ENCODE data around the gene GPR89A.

The GPR89A gene

DNA sequence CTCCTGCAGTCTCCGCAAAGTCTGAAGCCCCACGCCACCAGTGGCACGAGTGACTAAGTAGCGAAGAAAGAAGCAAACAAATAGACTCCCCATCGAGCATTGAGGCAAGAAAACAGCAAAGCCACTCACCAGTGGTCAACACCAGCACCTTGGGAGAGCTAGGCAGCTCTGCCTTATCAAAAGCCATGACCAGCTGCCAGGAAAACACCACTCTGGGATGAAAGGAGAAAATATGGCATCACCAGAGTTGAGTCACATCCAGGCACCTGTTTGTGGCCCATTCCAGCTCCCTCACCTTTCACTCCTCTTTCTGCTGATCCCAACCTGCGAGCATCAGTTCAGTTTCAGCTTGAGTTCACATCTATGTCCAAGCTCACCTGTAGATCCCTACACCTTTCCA is 82.1 kb downstream of the GPR89A start:
- Histone ChIP-seq H3K79me2 (ENCODE audit: insufficient read depth, low read length) (no peaks in the 10 kb centered on the region), H3K27me3 (ENCODE audit: insufficient read depth, low read length) (no peaks in the 10 kb centered on the region), H3K4me1 (ENCODE audit: insufficient read depth, low read length, severe bottlenecking) (no peaks in the 10 kb centered on the region), H3F3A (ENCODE audit: insufficient read depth, low read length) (no peaks in the 10 kb centered on the region), H3K36me3 (ENCODE audit: insufficient read depth, low read length) (no peaks in the 10 kb centered on the region), H3K9me3 (ENCODE audit: low read length) (no peaks in the 10 kb centered on the region), H3K4me3 (ENCODE audit: low read depth, low read length, poor library complexity, severe bottlenecking) (no peak overlapping the region), H3K9me2 (ENCODE audit: low read depth, low read length) (no peaks in the 10 kb centered on the region), H4K20me1 (ENCODE audit: insufficient read depth, low read length) (no peaks in the 10 kb centered on the region), H3K27ac (ENCODE audit: low read depth, low read length, poor library complexity, severe bottlenecking) (no peak overlapping the region), H2AFZ (ENCODE audit: low read length) (no peak overlapping the region), H3K4me2 (ENCODE audit: low read length) (no peak overlapping the region), H3K9ac (ENCODE audit: low read length) (no peak overlapping the region)
- no peak for TF ChIP-seq EZH2 (IDR thresholded peaks at IDR 0.05; ENCODE audit: borderline replicate concordance, low read length)
- TF ChIP-seq, protein P1, sequence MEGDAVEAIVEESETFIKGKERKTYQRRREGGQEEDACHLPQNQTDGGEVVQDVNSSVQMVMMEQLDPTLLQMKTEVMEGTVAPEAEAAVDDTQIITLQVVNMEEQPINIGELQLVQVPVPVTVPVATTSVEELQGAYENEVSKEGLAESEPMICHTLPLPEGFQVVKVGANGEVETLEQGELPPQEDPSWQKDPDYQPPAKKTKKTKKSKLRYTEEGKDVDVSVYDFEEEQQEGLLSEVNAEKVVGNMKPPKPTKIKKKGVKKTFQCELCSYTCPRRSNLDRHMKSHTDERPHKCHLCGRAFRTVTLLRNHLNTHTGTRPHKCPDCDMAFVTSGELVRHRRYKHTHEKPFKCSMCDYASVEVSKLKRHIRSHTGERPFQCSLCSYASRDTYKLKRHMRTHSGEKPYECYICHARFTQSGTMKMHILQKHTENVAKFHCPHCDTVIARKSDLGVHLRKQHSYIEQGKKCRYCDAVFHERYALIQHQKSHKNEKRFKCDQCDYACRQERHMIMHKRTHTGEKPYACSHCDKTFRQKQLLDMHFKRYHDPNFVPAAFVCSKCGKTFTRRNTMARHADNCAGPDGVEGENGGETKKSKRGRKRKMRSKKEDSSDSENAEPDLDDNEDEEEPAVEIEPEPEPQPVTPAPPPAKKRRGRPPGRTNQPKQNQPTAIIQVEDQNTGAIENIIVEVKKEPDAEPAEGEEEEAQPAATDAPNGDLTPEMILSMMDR (IDR thresholded peaks at IDR 0.05; ENCODE audit: low read length), result no peak

DNA sequence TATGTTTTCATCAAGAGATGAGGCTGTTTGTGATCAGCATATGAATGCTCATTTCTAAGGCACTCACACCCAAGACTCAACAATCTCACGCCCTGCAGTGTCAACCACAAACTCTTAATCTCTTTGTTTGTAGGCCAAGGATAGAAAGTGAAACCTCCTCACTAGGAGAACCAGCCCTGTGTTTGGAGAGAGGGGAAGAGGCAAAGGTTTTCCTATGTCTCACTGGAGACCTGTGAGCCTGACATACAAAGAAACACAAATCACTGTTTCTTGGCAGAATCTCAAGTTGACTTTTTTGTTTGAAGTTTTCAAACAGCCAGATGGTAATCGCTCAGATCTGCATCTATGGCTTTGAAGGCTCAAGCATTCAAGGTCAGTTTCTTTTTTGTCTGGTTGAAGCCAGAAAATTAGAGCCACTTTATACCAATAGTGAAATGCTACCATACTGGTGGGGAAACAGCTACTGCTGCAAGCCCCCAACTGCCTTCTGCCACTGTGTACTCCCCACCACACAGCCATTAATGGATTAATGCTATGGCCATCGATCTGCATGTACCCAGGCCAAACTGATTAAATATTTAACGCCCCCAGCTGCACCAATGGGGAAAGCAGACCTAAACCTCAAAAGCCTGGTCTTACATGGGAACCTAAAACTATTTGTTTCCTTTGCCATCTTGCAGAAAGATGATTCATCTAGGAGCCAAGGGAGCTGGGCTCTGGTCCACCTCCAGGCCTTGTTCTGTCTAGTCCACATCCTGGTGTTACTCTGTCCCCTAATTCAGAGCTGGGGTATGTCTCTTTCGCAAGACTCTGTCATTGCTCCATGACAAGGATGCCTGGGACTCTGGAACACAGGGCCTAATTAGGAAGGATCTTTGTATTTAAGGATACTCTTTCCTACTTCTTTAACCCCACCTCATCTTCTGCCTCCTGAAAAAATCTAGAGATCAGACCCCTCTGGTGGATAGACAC is 83.1 kb downstream of the GPR89A start:
- Histone ChIP-seq H3K9ac (ENCODE audit: low read length) (no peak overlapping the region), H3K9me2 (ENCODE audit: low read depth, low read length) (no peaks in the 10 kb centered on the region), H3K4me1 (ENCODE audit: insufficient read depth, low read length, severe bottlenecking) (no peaks in the 10 kb centered on the region), H3K27ac (ENCODE audit: low read depth, low read length, poor library complexity, severe bottlenecking) (no peak overlapping the region), H3K79me2 (ENCODE audit: insufficient read depth, low read length) (no peaks in the 10 kb centered on the region), H3F3A (ENCODE audit: insufficient read depth, low read length) (no peaks in the 10 kb centered on the region), H4K20me1 (ENCODE audit: insufficient read depth, low read length) (no peaks in the 10 kb centered on the region), H3K36me3 (ENCODE audit: insufficient read depth, low read length) (no peaks in the 10 kb centered on the region), H3K27me3 (ENCODE audit: insufficient read depth, low read length) (no peaks in the 10 kb centered on the region), H3K4me3 (ENCODE audit: low read depth, low read length, poor library complexity, severe bottlenecking) (no peak overlapping the region), H2AFZ (ENCODE audit: low read length) (no peak overlapping the region), H3K9me3 (ENCODE audit: low read length) (no peaks in the 10 kb centered on the region), H3K4me2 (ENCODE audit: low read length) (no peak overlapping the region)
- no peak for TF ChIP-seq EZH2 (IDR thresholded peaks at IDR 0.05; ENCODE audit: borderline replicate concordance, low read length)
- TF ChIP-seq, protein P1 (IDR thresholded peaks at IDR 0.05; ENCODE audit: low read length), result no peak

DNA sequence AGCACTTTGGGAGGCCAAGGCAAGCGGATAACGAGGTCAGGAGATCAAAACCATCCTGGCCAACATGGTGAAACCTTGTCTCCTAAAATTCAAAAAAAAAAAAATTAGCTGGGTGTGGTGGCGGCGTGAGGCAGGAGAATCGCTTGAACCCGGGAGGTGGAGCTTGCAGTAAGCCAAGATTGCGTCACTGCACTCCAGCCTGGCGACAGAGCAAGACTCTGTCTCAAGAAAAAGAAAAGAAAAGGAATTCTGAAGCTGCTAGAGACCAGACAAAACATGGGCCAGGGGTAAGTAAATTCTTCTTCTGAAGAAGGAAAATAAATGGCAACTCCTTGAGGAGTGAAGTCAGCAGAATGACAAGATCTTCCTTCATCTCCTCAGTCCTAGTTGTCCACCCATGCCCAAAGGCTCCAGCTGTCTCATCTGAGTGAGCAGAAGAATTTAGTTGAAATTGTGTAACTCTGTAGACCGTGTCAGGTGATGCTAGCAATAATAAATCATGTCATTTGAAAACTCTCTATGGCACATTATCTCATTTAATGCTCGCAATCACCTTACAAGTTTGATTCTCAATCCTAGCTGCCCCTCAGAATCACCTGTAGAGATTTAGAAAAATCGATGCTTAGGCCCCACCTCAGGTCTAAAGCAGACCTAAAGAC is 85.1 kb downstream of the GPR89A start:
- Histone ChIP-seq H3K27ac (ENCODE audit: low read depth, low read length, poor library complexity, severe bottlenecking) (no peak overlapping the region), H3K4me2 (ENCODE audit: low read length) (no peak overlapping the region), H3K4me3 (ENCODE audit: low read depth, low read length, poor library complexity, severe bottlenecking) (no peak overlapping the region), H3K9me2 (ENCODE audit: low read depth, low read length) (no peaks in the 10 kb centered on the region), H3K27me3 (ENCODE audit: insufficient read depth, low read length) (no peaks in the 10 kb centered on the region), H4K20me1 (ENCODE audit: insufficient read depth, low read length) (no peaks in the 10 kb centered on the region), H3K36me3 (ENCODE audit: insufficient read depth, low read length) (no peaks in the 10 kb centered on the region), H3K9ac (ENCODE audit: low read length) (no peak overlapping the region), H2AFZ (ENCODE audit: low read length) (no peak overlapping the region), H3F3A (ENCODE audit: insufficient read depth, low read length) (no peaks in the 10 kb centered on the region), H3K9me3 (ENCODE audit: low read length) (no peaks in the 10 kb centered on the region), H3K4me1 (ENCODE audit: insufficient read depth, low read length, severe bottlenecking) (no peaks in the 10 kb centered on the region), H3K79me2 (ENCODE audit: insufficient read depth, low read length) (no peaks in the 10 kb centered on the region)
- no peak for TF ChIP-seq EZH2 (IDR thresholded peaks at IDR 0.05; ENCODE audit: borderline replicate concordance, low read length)
- TF ChIP-seq, protein P1 (IDR thresholded peaks at IDR 0.05; ENCODE audit: low read length), result no peak

Measured in OCI-LY1 (cell line).